ENCODE measurements around the gene PARP14. TPM values are rescaled to one million over a fixed set of nuclear protein-coding genes. Genes with fewer than 3 reads are reported as not detected.

PARP14 gene
- total and polyA plus RNA-seq, 2 experiments from 2014 or later, result 0.42 to 4.0 TPM

- H3K36me3 ChIP-seq, result no peaks in the 10 kb centered on the region
- no peak overlapping the region for H3K27ac ChIP-seq
- DNase-seq (ENCODE audit: low read depth in 1 of 2, low spot score in 1 of 2), result no peak
- TF ChIP-seq CTCF (IDR thresholded peaks at IDR 0.05; ENCODE audit: low read depth, low read length), result no peak
- H3K9me3 ChIP-seq (ENCODE audit: low read depth), result no peaks in the 10 kb centered on the region
- H3K4me3 ChIP-seq, result no peak overlapping the region
- no peaks in the 10 kb centered on the region for H3K4me1 ChIP-seq (ENCODE audit: low read depth)
- H3K27me3 ChIP-seq, result no peaks in the 10 kb centered on the region
Observed at GRCh38 chr3:122661633-122662032, 19.0 kb upstream of the PARP14 start.

- H3K27me3 ChIP-seq, result no peaks in the 10 kb centered on the region
- no peak overlapping the region for H3K4me3 ChIP-seq
- no peaks in the 10 kb centered on the region for H3K9me3 ChIP-seq (ENCODE audit: low read depth)
- H3K27ac ChIP-seq, result no peak overlapping the region
- no peak for DNase-seq (ENCODE audit: low read depth in 1 of 2, low spot score in 1 of 2)
- no peaks in the 10 kb centered on the region for H3K36me3 ChIP-seq
- TF ChIP-seq CTCF (IDR thresholded peaks at IDR 0.05; ENCODE audit: low read depth, low read length), result no peak
- H3K4me1 ChIP-seq (ENCODE audit: low read depth), result no peaks in the 10 kb centered on the region
Observed at GRCh38 chr3:122662505-122662904, 18.1 kb upstream of the PARP14 start.

- no peaks in the 10 kb centered on the region for H3K27me3 ChIP-seq
- no peak for DNase-seq (ENCODE audit: low read depth in 1 of 2, low spot score in 1 of 2)
- no peak overlapping the region for H3K27ac ChIP-seq
- no peaks in the 10 kb centered on the region for H3K4me1 ChIP-seq (ENCODE audit: low read depth)
- H3K9me3 ChIP-seq (ENCODE audit: low read depth), result no peaks in the 10 kb centered on the region
- H3K36me3 ChIP-seq, result no peaks in the 10 kb centered on the region
- no peak overlapping the region for H3K4me3 ChIP-seq
- no peak for TF ChIP-seq CTCF (IDR thresholded peaks at IDR 0.05; ENCODE audit: low read depth, low read length)
Observed at GRCh38 chr3:122665226-122665786, 15.3 kb upstream of the PARP14 start.

GRCh38 chr3:122665881-122666280 is 14.8 kb upstream of the PARP14 start:
- Histone ChIP-seq H3K4me1 (ENCODE audit: low read depth) (no peaks in the 10 kb centered on the region), H3K4me3 (no peak overlapping the region), H3K27ac (no peak overlapping the region), H3K9me3 (ENCODE audit: low read depth) (no peaks in the 10 kb centered on the region), H3K36me3 (no peaks in the 10 kb centered on the region), H3K27me3 (no peaks in the 10 kb centered on the region)
- TF ChIP-seq CTCF (IDR thresholded peaks at IDR 0.05; ENCODE audit: low read depth, low read length), result no peak
- DNase-seq (ENCODE audit: low read depth in 1 of 2, low spot score in 1 of 2), result no peak

- Histone ChIP-seq H3K27me3 (no peaks in the 10 kb centered on the region), H3K4me1 (ENCODE audit: low read depth) (no peaks in the 10 kb centered on the region), H3K27ac (no peak overlapping the region), H3K4me3 (no peak overlapping the region), H3K36me3 (no peaks in the 10 kb centered on the region), H3K9me3 (ENCODE audit: low read depth) (no peaks in the 10 kb centered on the region)
- DNase-seq (ENCODE audit: low read depth in 1 of 2, low spot score in 1 of 2), result peak in 1 of 2 donors; percentile 44
- no peak for TF ChIP-seq CTCF (IDR thresholded peaks at IDR 0.05; ENCODE audit: low read depth, low read length)
Observed at GRCh38 chr3:122668930-122669730, 11.5 kb upstream of the PARP14 start.

Measured in cardiac muscle cell (in vitro differentiated cells and primary cell).